Medulla oblongata (tissue), 1 donor: ENCODE data around the gene TFEB.

Experiments used
- DNase-seq: peaks from one replicate; pipeline ENCODE4 v3.0.0-alpha.2; 2015; ENCODE audit errors: extremely low spot score

TFEB gene

GRCh38 chr6:41735427-41736185 is at the start of gene TFEB:
Gene TFEB, minus strand, starts transcription at chr6:41735608. Its CDS starts 44,395 bp downstream, at chr6:41691213.
- DNase-seq, result peak; percentile 97

- peak; percentile 17 for DNase-seq
These were observed 49.3 kb upstream of the TFEB start for GRCh38 chr6:41784581-41785171.

- no peak for DNase-seq
These were observed 47.8 kb upstream of the TFEB start for GRCh38 chr6:41783106-41783780.

- DNase-seq, result no peak
These were observed 45.9 kb upstream of the TFEB start for GRCh38 chr6:41781366-41781730.

GRCh38 chr6:41780551-41781365 is 45.4 kb upstream of the TFEB start, which contains the start of gene PRICKLE4:
Gene PRICKLE4, plus strand, starts transcription at chr6:41780782. Its CDS starts 2,692 bp downstream, at chr6:41783474.
- DNase-seq, result peak; percentile 22

GRCh38 chr6:41779788-41780550 is 44.6 kb upstream of the TFEB start, which contains the start of gene FRS3:
Gene FRS3, minus strand, starts transcription at chr6:41779900. Its CDS starts 2,913 bp downstream, at chr6:41776987.
- peak; percentile 99 for DNase-seq

- DNase-seq, result peak; percentile 7
These were observed 43.9 kb upstream of the TFEB start for GRCh38 chr6:41779336-41779735.

GRCh38 chr6:41778895-41779294 is 43.5 kb upstream of the TFEB start:
- DNase-seq, result no peak

- DNase-seq, result no peak
These were observed 42.3 kb upstream of the TFEB start for GRCh38 chr6:41777551-41778285.

GRCh38 chr6:41775293-41775882 is 40.0 kb upstream of the TFEB start:
- no peak for DNase-seq

GRCh38 chr6:41774841-41775240 is 39.4 kb upstream of the TFEB start:
- DNase-seq, result no peak

- no peak for DNase-seq
These were observed 35.9 kb upstream of the TFEB start for GRCh38 chr6:41771058-41771983.

GRCh38 chr6:41770381-41771057 is 35.1 kb upstream of the TFEB start:
- no peak for DNase-seq

GRCh38 chr6:41769376-41769775 is 34.0 kb upstream of the TFEB start:
- DNase-seq, result no peak

- no peak for DNase-seq
These were observed 33.3 kb upstream of the TFEB start for GRCh38 chr6:41768545-41769308.

- no peak for DNase-seq
These were observed 31.9 kb upstream of the TFEB start for GRCh38 chr6:41767112-41767833.
